Breast epithelium (tissue), 3 donors: ENCODE data around the gene ACAA2.

ENCODE experiments used
- POLR2A ChIP-seq: fragments of 450-650 bp; IDR thresholded peaks from one replicate; pipeline ENCODE4 v1.6.1; 2016; ENCODE audit warnings: antibody characterized with exemption, mild to moderate bottlenecking, moderate library complexity
- TF ChIP-seq, protein P1 (sequence below), 3 donors: fragments of 450-650 bp; IDR thresholded peaks; one replicate each; pipeline ENCODE4 v1.5.1; 2016 to 2017; ENCODE audit warnings: antibody characterized with exemption in 3 of 3, mild to moderate bottlenecking in 3 of 3, moderate library complexity in 3 of 3

GRCh38 chr18:49854681-49855080 is 41.3 kb upstream of the ACAA2 start:
- TF ChIP-seq, protein P1, sequence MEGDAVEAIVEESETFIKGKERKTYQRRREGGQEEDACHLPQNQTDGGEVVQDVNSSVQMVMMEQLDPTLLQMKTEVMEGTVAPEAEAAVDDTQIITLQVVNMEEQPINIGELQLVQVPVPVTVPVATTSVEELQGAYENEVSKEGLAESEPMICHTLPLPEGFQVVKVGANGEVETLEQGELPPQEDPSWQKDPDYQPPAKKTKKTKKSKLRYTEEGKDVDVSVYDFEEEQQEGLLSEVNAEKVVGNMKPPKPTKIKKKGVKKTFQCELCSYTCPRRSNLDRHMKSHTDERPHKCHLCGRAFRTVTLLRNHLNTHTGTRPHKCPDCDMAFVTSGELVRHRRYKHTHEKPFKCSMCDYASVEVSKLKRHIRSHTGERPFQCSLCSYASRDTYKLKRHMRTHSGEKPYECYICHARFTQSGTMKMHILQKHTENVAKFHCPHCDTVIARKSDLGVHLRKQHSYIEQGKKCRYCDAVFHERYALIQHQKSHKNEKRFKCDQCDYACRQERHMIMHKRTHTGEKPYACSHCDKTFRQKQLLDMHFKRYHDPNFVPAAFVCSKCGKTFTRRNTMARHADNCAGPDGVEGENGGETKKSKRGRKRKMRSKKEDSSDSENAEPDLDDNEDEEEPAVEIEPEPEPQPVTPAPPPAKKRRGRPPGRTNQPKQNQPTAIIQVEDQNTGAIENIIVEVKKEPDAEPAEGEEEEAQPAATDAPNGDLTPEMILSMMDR (IDR thresholded peaks at IDR 0.05) = no peak
- no peak for TF ChIP-seq POLR2A
